Esophagus squamous epithelium (tissue), 4 donors: ENCODE results near the gene CARD11.

Source experiments
- POLR2A ChIP-seq, 4 donors: fragments of 450-650 bp; IDR thresholded peaks; one replicate each; pipeline ENCODE4 v1.6.1; 2017; ENCODE audit warnings: antibody characterized with exemption in 4 of 4, mild to moderate bottlenecking in 4 of 4, moderate library complexity in 3 of 4
- TF ChIP-seq, protein P1 (sequence below), 6 experiments: fragments of 450-650 bp in 4 of 6; fragments of 200-600 bp in 2 of 6; sonication (generic) in 2 of 6; IDR thresholded peaks; one replicate each; pipeline ENCODE4 v1.5.1; 2016 to 2019; ENCODE audit warnings: antibody characterized with exemption in 6 of 6, mild to moderate bottlenecking in 4 of 6, moderate library complexity in 4 of 6

DNA sequence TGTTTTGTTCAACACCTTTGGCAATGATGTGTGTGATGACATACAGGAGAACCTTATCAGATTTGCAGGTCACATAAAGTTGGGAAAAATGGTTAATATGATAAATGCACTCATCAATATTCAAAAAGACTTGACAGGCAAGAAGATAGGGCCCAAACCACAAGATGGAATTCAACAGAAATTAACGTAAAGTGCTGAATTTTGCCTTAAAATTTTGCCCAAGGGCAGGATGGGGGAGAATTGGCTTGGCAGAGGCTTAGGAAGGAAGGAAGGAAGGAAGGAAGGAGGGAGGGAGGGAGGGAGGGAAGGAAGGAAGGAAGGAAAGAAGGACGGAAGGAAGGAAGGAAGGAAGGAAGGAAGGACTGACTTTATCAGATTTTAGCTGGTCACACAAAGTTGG lies 35.3 kb downstream of the CARD11 start:
- TF ChIP-seq, protein P1, sequence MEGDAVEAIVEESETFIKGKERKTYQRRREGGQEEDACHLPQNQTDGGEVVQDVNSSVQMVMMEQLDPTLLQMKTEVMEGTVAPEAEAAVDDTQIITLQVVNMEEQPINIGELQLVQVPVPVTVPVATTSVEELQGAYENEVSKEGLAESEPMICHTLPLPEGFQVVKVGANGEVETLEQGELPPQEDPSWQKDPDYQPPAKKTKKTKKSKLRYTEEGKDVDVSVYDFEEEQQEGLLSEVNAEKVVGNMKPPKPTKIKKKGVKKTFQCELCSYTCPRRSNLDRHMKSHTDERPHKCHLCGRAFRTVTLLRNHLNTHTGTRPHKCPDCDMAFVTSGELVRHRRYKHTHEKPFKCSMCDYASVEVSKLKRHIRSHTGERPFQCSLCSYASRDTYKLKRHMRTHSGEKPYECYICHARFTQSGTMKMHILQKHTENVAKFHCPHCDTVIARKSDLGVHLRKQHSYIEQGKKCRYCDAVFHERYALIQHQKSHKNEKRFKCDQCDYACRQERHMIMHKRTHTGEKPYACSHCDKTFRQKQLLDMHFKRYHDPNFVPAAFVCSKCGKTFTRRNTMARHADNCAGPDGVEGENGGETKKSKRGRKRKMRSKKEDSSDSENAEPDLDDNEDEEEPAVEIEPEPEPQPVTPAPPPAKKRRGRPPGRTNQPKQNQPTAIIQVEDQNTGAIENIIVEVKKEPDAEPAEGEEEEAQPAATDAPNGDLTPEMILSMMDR (IDR thresholded peaks at IDR 0.05) = no peak
- TF ChIP-seq POLR2A (IDR thresholded peaks at IDR 0.05) = no peak
